Stimulated activated CD8-positive, alpha-beta memory T cell treated with anti-CD3 and anti-CD28 coated beads, Interleukin-4, amount 100 ng/mL, for 4 hours (primary cell): Measurements from ENCODE around the gene KCNH1.
"Not testable (repeated sequence)": the region's sequence is repeated elsewhere in the genome, so short reads cannot be mapped to it uniquely, and the experiment has no call there.

Experiments used
- DNase-seq, 2 donors: peaks; one replicate each; pipeline ENCODE4 v3.0.0-alpha.2; 2020; ENCODE audit warnings: low read depth in 2 of 2, low spot score in 1 of 2

Gene KCNH1

GRCh38 chr1:210691039-210691610 is 442.8 kb downstream of the KCNH1 start:
- DNase-seq = no peak

DNA sequence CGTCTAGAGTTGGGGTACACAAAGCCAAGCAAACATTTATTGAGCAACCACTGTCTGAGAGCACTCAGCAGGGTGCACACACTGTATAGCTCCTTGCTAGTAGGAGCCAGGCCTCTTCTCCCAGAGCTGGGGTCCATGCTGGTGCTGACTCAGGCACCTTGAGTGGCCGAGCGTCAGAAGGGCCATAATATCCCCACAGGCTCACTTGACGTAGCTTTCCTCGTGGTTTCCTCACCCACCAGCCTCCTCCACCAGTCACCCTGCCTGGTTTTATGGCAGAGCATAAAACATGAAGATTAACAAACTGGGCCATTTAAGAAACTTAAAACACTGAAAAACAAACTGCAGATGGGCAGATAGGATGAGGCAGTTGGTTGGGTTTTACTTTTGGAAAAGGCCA is 443.7 kb downstream of the KCNH1 start:
- DNase-seq = no peak

- no peak for DNase-seq
These were observed 444.1 kb downstream of the KCNH1 start for GRCh38 chr1:210689826-210690225.

DNA sequence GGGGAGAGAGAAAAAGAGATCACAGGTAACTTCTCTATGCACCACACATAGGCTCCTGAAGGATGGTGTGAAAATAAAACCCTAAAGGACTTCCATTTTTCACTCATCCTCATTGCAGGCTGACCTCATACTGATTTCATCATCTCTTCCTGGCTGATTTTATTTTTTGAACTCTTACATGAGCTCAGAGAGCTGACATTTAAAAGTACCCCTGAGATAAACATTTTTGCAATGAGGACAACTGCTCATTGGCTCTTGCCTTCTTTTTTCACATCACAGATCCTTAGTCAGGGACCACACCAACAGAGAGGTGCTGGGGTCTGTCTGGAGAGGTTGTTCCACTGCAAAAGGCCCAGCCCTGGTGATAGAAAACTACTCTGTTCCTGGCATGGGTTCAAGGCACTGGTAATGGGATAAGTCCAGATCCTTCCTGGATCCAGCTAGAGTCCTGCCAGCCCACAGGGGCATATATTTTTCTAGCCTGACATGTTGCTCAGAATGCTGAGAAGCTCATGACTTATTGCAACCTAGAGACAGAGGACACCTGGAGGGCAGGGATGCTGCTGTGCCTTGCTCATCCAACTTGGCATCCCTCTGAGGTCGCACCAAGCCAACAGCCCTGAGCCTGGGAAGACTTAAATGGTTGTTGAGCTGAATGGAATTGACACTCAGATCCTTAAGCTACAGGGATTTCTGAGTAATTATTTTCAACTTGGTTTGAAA is 445.3 kb downstream of the KCNH1 start:
- DNase-seq = no peak

- DNase-seq = no peak
These were observed 446.2 kb downstream of the KCNH1 start for GRCh38 chr1:210687582-210688279.

- DNase-seq = no peak
These were observed 447.1 kb downstream of the KCNH1 start for GRCh38 chr1:210686841-210687240.

DNA sequence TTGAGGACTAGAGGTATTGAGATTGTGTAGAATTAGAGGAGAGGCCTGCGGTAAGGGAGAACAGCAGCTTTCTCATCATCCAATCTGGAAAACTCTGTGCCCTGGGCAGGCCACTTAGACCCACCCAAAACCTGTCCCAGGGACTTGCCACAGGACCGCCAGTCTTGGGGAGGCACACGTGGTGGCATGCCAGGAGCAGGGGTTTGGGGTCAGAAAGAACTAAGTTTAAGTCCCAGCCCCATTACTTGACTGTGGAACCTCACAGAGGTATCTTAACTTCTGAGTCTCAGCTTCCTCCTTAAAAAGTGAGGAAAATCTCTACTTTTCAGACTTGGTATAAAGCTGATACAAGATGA is 448.7 kb downstream of the KCNH1 start:
- DNase-seq = no peak

- DNase-seq = no peak
These were observed 449.3 kb downstream of the KCNH1 start for GRCh38 chr1:210684466-210685294.

DNA sequence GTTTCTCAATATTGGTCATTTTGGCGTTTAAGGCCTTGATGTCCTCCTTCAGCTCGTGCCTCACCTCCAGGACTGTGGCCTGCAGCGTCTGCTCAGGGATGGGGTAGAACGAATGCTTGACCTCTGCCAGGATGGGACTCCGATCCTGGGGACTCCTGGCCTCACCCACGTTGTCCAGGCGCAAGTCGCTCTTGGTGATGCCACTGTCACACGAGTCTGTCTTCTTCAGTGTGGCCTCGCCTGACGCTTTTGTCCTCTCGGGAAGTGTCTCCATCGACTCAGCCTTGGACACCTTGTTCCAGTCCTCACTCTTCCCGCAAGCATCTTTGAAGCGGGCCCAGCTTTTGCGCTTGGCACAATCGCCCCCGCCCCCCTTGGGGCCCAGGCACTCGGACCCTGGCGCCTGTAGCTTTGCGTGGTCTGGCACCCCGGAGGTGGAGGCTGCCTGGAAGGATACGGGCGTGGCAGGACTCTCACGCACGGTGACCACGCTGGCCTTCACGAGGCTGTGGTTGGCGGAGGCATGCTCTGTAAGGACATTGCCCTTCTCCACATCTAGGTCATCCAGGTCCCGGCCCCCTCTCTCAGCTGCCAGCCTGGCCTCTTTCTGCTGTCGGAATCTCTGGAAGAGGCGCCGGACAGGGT is 450.4 kb downstream of the KCNH1 start:
- no peak for DNase-seq

- no peak for DNase-seq
These were observed 452.8 kb downstream of the KCNH1 start for GRCh38 chr1:210681158-210681557.

- no peak for DNase-seq
These were observed 455.6 kb downstream of the KCNH1 start for GRCh38 chr1:210678306-210678705.

GRCh38 chr1:210677533-210677932 is 456.4 kb downstream of the KCNH1 start:
- no peak for DNase-seq

DNA sequence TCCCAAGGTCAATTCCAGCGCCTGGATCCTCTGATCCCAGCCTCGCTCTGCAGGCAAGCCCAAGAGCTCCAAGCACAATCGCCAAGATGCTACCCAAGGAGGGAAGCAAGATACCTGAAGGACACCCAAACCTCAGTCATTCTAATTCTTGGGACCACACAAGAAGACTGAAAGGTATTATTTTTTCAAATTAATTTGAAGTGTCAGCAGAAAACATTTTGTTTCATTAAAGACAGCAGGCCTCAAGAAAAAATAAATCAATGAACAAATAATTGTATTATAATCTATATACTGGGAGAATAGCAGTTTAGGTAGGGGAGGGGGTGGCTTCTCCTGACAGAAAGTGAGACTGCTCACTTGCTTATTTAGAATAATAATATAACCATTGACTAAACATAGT is 457.4 kb downstream of the KCNH1 start:
- no peak for DNase-seq

- no peak for DNase-seq
These were observed 459.8 kb downstream of the KCNH1 start for GRCh38 chr1:210674151-210674550.

DNA sequence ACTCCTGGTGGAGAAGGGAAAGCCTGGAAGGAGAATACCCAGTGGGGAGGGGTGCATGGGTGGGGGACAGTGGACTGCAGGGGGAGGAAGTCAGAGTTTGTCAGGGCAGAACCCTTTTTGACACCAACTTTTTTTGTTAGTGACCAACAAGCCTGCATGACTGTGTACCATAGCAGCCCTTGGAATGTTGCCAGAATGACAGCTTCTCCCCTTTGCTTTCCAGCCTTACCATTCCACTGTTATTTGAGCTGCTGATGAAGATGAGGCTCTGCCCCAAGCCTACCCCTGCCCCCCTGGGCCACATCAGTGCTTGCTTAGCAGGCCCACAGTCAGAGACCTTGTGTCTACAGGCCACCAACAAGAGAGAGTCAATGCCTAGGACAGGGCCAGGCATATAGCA is 464.0 kb downstream of the KCNH1 start:
- DNase-seq = no peak

DNA sequence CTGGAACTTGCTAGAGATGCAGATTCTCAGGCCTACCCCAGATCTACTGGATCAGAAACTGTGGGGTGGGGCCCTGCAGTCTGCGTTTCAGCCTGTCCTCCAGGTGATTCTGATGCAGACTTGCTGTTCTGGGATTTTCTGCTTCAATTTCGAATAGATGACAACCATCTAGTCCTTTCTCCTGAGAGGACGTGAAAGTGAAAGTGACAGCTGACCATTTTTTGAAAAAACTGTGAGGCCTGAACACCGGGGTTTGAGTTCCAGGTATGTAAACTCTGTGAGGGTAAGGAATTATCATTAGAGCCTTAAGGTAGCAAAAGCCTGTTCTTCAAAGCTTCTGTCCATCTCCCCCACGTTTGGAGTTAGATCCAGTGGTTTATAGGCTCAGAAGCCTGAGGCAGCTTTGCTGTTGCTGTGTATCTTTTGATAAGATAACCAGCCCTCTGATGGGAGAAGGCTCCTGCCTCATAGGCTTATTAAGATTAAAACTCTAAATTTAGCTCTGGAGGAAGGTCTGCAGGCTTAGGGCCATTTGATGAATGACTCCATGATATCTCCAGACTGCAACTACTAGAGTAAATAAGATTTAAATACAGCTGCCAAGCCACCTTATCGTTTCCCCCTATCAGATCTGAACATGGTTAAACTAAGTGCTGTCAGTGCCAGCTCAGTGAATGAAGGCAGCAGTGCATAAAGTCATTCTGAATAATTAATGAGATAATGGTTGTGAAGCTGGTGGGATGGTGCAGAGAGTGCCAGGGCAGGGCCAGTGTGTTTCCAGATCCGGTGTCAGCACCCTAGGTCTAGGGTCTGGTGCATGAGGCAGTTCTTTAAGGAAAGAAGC is 470.0 kb downstream of the KCNH1 start:
- no peak for DNase-seq

GRCh38 chr1:210662291-210663050 is 471.5 kb downstream of the KCNH1 start:
- no peak for DNase-seq

DNA sequence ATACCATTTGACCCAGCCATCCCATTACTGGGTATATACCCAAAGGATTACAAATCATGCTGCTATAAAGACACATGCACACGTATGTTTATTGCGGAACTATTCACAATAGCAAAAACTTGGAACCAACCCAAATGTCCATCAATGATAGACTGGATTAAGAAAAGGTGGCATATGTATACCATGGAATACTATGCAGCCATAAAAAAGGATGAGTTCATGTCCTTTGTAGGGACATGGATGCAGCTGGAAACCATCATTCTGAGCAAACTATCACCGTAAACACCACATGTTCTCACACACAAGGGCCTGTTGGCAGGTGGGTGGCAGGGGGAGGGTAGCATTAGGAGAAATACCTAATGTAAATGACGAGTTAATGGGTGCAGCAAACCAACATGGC is 472.4 kb downstream of the KCNH1 start:
- not testable (repeated sequence) for DNase-seq

- no peak for DNase-seq
These were observed 476.1 kb downstream of the KCNH1 start for GRCh38 chr1:210657806-210658205.

GRCh38 chr1:210655511-210655910 is 478.4 kb downstream of the KCNH1 start:
- DNase-seq = no peak
